GM12878 (cell line): ENCODE measurements around the gene NPAS1. TPM values are rescaled to one million over a fixed set of nuclear protein-coding genes. Genes with fewer than 3 reads are reported as not detected.

Experiments used
- CHD2 ChIP-seq: IDR thresholded peaks from 2 replicates; pipeline ENCODE4 v1.6.1; 2011; ENCODE audit warnings: low read depth, low read length, improper control_type of control experiment, borderline replicate concordance
- IKZF1 ChIP-seq: fragments of 450-650 bp; conservative IDR thresholded peaks from 2 replicates; pipeline ENCODE4 v1.6.1; 2017; ENCODE audit warnings: antibody characterized with exemption, mild to moderate bottlenecking
- MEF2B ChIP-seq: fragments of 450-650 bp; IDR thresholded peaks from 2 replicates; pipeline ENCODE4 v1.6.1; 2018; ENCODE audit warnings: mild to moderate bottlenecking, moderate library complexity; ENCODE audit not compliant: partially characterized antibody, poor library complexity, severe bottlenecking
- NRF1 ChIP-seq: conservative IDR thresholded peaks from 2 replicates; pipeline ENCODE4 v1.6.1; 2011; ENCODE audit warnings: mild to moderate bottlenecking, low read depth, low read length, improper control_type of control experiment
- POLR2A ChIP-seq: IDR thresholded peaks from 2 replicates; pipeline ENCODE4 v1.6.1; 2011; ENCODE audit warnings: low read depth, mild to moderate bottlenecking, low read length
- RAD21 ChIP-seq: IDR thresholded peaks from 2 replicates; pipeline ENCODE4 v1.6.1; 2011; ENCODE audit warnings: mild to moderate bottlenecking, low read depth, low read length, moderate library complexity; ENCODE audit not compliant: insufficient read depth
- SIN3A ChIP-seq: IDR thresholded peaks from 2 replicates; pipeline ENCODE4 v1.6.1; 2012; ENCODE audit warnings: low read depth, low read length, improper control_type of control experiment
- SMC3 ChIP-seq: IDR thresholded peaks from 2 replicates; pipeline ENCODE4 v1.6.1; 2011; ENCODE audit warnings: low read length, improper control_type of control experiment, borderline replicate concordance
- ZNF384 ChIP-seq: IDR thresholded peaks from 2 replicates; pipeline ENCODE4 v1.6.1; 2012; ENCODE audit warnings: low read depth, mild to moderate bottlenecking, low read length, improper control_type of control experiment, borderline replicate concordance
- polyA plus RNA-seq, 11 experiments: library from polyadenylated mRNA; depleted of rRNA in 4 of 11; unstranded in 6 of 11; stranded (reverse) in 5 of 11; fragments of >200 nt; fragmentation: Nextera tagmentation in 4 of 11; fragmentation: Illumina TruSeq in 1 of 11; extraction: Ambion mirVana in 4 of 11; extraction: Trizol in 1 of 11; gene quantifications; 1 replicate in 1 of 11; 2 replicates in 10 of 11; pipeline versions ENCODE4 v1.2.1 to v1.2.3, GENCODE V29; 2011 to 2016; ENCODE audit warnings: inconsistent platforms in 2 of 11, missing spikeins in 2 of 11, low read depth in 1 of 11
- total RNA-seq, 4 experiments: library from RNA; depleted of rRNA in 3 of 4; stranded (reverse); fragments of >200 nt in 3 of 4; fragmentation: Illumina TruSeq in 1 of 4; extraction: Trizol in 1 of 4; gene quantifications; 2 replicates each; pipeline versions ENCODE4 v1.2.1 to v1.2.3, GENCODE V29; 2013 to 2021
- TF ChIP-seq, protein P1 (sequence below): IDR thresholded peaks from 2 replicates; pipeline ENCODE4 v1.6.1; 2011; ENCODE audit warnings: mild to moderate bottlenecking, low read depth, low read length, moderate library complexity; ENCODE audit not compliant: insufficient replicate concordance
- TF ChIP-seq, protein P2 (sequence below): fragments of 450-650 bp; IDR thresholded peaks from 2 replicates; pipeline ENCODE4 v1.6.1; 2017; ENCODE audit warnings: borderline replicate concordance
- TF ChIP-seq, protein P3 (sequence below): fragments of 450-650 bp; IDR thresholded peaks from 2 replicates; pipeline ENCODE4 v1.6.1; 2016; ENCODE audit warnings: mild to moderate bottlenecking
- TF ChIP-seq, protein P4 (sequence below): IDR thresholded peaks from 2 replicates; pipeline ENCODE4 v1.6.1; 2011; ENCODE audit warnings: low read depth, mild to moderate bottlenecking, low read length, moderate library complexity, borderline replicate concordance; ENCODE audit errors: extremely low read depth

NPAS1 gene
- total and polyA plus RNA-seq, 10 of the 15 experiments (the other 5 are each of a cell fraction or from before 2014, with no cell fraction given): 0.14 to 0.72 (median 0.28) TPM; not detected in 3

DNA sequence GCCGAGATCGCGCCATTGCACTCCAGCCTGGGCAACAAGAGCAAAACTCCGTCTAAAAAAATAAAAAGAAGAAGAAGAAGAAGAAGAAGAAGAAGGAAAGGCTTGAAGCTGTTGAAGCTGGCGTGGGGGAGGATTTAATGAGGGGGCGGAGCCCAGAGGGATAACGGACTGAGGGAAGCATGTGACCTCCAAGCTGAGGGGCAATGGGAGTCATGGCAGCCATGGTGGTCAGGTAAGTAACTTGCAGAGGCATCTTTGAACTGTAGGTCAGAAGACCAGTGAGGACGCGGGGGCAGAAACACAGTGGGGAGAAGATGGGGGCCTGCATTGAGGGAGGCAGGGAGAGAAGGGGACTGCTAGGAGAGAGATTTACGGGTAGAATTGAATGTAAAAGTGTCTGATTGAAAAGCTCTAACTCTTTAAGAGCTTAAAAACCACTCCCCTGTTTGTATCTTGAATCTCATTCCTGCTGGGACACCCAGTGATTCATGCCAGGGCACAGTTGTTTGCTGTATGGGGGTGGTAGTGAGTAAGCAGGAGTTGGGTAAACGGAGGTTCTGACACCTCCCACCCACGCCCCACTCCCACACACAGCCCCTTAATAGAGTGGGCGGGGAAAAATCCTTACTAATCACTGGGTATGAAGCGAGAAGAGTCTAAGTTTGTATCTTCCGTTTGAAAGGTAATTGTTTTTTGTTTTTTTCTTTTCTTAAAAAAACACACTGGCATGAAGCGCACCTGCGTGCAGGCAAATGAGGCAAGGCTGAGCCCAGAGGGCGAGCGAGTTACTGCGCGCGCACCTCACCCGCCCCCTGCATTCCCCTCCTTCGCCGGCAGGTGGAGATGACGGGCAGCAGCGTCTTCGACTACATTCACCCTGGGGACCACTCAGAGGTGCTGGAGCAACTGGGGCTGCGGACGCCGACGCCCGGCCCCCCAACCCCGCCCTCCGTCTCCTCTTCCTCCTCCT is 15.8 kb downstream of the NPAS1 start (continued):
- 0 out of 2 replicates have a peak, but pooled peaks have one; percentile 12 for TF ChIP-seq IKZF1
- TF ChIP-seq NRF1: 0 out of 2 replicates have a peak, but pooled peaks have one; percentile 41
- peak; percentile 60; the same call in 1 of the 2 replicates for TF ChIP-seq SIN3A
- TF ChIP-seq RAD21: peak; percentile 54; the same call in 1 of the 2 replicates
- TF ChIP-seq ZNF384: peak; percentile 70; the same call in 1 of the 2 replicates
- TF ChIP-seq, protein P1, sequence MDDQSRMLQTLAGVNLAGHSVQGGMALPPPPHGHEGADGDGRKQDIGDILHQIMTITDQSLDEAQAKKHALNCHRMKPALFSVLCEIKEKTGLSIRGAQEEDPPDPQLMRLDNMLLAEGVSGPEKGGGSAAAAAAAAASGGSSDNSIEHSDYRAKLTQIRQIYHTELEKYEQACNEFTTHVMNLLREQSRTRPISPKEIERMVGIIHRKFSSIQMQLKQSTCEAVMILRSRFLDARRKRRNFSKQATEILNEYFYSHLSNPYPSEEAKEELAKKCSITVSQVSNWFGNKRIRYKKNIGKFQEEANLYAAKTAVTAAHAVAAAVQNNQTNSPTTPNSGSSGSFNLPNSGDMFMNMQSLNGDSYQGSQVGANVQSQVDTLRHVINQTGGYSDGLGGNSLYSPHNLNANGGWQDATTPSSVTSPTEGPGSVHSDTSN: peak; percentile 82
- TF ChIP-seq, protein P2, sequence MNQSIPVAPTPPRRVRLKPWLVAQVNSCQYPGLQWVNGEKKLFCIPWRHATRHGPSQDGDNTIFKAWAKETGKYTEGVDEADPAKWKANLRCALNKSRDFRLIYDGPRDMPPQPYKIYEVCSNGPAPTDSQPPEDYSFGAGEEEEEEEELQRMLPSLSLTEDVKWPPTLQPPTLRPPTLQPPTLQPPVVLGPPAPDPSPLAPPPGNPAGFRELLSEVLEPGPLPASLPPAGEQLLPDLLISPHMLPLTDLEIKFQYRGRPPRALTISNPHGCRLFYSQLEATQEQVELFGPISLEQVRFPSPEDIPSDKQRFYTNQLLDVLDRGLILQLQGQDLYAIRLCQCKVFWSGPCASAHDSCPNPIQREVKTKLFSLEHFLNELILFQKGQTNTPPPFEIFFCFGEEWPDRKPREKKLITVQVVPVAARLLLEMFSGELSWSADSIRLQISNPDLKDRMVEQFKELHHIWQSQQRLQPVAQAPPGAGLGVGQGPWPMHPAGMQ: no peak
- peak; percentile 50 for TF ChIP-seq POLR2A
- peak; percentile 74 for TF ChIP-seq MEF2B
- TF ChIP-seq, protein P3, sequence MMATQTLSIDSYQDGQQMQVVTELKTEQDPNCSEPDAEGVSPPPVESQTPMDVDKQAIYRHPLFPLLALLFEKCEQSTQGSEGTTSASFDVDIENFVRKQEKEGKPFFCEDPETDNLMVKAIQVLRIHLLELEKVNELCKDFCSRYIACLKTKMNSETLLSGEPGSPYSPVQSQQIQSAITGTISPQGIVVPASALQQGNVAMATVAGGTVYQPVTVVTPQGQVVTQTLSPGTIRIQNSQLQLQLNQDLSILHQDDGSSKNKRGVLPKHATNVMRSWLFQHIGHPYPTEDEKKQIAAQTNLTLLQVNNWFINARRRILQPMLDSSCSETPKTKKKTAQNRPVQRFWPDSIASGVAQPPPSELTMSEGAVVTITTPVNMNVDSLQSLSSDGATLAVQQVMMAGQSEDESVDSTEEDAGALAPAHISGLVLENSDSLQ: peak; percentile 93
- TF ChIP-seq, protein P4, sequence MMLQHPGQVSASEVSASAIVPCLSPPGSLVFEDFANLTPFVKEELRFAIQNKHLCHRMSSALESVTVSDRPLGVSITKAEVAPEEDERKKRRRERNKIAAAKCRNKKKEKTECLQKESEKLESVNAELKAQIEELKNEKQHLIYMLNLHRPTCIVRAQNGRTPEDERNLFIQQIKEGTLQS: no peak
- 0 out of 2 replicates have a peak, but pooled peaks have one; percentile 26 for TF ChIP-seq CHD2
- TF ChIP-seq SMC3: peak; percentile 73
